GM19239 (cell line): ENCODE measurements around the gene RORC.
"Not testable (repeated sequence)": the region's sequence is repeated elsewhere in the genome, so short reads cannot be mapped to it uniquely, and the experiment has no call there.

ENCODE experiments used
- DNase-seq: peaks from one replicate; pipeline ENCODE4 v3.0.0; 2011; ENCODE audit warnings: low spot score; ENCODE audit not compliant: insufficient read length
- FAIRE-seq: peaks from 2 replicates; lab custom pipeline; 2011; peaks lifted over from hg19 to GRCh38; lab: Jason Lieb, UNC

Gene RORC

DNA sequence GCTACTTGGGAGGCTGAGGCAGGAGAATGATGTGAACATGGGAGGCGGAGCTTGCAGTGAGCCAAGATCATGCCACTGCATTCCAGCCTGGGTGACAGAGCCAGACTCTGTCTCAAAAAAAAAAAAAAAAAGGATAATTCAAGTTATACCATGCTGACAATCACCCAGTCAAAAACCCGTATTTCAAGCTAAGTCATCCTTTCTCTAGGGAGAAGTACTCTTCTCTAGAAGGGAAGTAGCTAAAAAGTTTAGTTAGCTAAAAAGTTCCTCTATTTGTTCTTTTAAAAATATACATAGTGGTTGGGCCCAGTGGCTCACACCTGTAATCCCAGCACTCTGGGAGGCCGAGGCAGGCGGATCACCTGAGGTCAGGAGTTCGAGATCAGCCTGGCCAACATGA is 50.9 kb downstream of the RORC start:
- DNase-seq: not testable (repeated sequence)

DNA sequence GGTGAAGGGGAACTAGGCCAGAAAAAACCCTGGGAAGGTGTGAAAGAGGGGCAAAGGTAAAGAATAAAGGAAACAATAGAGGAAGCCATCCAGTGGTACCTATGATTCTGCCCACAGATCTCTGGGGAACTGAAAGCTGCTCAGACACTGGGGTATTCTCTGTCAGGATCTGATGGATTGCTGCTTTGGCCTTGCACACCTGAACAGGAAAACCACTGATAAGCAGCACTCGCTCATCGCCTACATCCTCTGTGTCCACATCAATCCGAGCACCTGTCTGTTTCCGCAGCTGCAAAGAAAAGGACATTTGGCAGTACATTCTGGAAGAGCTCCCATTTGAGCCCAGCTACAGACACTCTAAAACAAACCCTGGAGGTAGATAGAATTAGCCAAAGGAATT is 51.8 kb downstream of the RORC start:
- DNase-seq (no peak), FAIRE-seq (no peak)

More for the DNA sequence above, 50.9 kb downstream of the RORC start:
- not testable (repeated sequence) for FAIRE-seq

DNA sequence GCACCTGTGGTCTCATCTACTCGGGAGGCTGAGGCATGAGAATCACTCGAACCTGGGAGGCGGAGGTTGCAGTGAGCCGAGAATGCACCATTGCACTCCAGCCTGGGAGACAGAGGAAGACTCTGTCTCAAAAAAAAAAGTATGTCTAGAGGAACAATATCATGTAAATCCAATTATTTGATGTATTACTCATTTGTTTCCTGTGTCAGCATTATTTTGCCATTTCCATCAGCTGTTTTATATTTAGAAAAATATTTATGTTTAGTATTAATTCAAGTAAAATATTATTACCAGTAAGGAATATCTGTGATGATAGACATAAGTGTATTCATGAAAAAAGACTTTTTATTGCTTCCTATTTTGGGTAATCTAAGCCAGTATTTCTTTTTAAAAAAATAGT is 54.3 kb downstream of the RORC start:
- FAIRE-seq (no peak), DNase-seq (no peak)

DNA sequence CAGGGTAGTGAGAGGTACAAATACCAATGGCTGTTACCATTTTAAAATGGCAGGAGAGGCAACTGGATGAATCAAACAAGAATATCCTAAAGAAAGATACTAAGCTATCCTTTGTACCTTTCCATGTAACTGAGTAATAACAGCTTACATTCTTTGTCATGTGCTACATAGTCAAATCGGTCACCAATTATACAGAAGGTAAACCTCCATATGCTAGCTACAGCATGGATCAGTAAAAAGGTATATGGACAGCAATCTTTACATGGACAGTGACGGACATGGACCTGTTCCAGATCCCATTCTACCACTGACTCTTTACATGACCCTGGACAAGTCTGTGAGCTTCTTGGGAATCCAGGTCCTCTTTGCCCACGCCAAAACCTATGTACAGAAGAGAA is 54.9 kb downstream of the RORC start:
- no peak for DNase-seq
- no peak for FAIRE-seq

DNA sequence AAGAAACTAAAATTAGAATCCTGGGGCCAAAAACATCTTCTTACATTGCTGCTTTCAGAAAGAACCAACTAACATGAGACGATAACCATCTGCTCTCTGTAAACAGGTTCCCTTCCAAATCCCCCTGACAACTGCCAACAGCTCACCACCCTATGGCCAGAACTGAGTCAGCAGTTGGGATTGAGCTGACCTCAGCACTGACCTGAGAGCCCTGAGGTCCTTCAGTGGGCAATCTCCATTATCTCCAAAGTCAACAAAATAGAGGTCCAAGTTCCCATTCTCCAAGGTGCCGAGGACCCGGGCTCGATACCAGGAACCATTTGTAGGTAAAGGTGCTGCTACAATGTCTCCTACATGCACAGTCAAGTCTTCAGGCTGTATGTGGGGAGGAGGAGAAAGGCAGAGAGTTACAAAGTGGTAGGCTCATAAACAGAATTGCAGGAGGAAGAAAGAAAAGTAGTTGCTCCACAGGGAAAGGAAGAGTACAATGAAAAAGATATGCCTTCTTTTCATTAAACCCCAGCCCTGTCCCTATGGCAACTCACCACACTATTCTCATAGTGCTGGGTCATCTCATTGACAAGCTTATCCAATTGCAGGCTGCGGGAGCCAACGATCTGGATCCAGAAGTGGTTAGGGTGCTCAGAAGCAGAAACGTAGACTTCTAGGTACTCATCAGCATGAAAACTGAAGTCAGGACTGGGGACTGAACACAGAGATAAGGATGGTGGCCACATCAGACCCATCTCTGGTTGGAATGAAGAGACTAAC is 55.5 kb downstream of the RORC start:
- FAIRE-seq: no peak
- no peak for DNase-seq

DNA sequence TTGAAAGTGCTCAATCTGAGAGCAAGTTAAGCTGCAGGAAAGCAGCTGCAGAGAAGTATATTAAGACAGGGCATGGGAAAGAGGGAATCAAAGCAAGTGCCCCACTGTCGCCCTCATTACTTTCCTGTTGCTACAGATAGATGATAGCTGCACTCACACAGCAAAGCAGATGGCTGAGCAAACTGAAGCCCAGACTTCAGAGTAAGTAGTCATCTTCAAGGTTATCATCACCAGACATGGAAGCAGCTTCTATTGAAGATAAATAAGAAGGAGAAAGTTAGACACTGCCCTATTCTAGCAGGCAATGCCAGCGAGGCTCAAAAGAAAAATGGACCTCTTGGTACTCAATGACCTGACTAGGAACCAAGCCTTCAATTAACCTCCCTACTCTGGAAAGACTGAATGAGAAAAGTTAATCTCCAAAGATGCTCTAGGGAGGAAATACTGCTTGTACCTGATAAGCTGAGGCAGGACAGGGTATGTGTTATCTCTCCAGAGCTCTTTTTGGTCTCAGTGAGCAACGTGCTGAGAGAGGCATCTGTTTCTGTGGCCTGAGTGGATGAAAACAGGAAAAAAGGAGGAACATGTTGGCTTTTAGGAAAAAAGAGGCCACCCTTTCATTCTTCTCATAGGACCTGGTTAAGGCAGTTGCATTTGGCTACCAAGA is 57.2 kb downstream of the RORC start:
- DNase-seq: no peak
- no peak for FAIRE-seq

DNA sequence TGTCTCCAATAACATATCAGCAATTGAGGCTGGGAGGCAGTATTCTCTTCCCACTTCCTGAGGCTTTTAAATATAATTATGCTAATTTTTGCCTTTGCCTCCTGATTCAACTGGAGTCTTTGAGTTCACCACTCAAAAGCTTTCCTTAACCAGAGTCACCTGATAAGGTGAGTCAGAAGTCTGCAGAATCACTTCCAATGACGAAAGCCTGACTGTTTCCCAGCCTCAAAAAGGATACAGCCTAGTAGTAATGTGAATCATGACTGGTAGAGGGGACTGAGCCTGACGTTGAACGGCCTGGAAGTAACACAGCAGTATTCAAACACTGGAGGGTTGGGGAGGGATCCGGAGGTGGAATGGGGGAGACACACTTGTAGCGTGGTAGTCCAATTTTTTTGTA is 57.9 kb downstream of the RORC start:
- FAIRE-seq (no peak), DNase-seq (no peak)

DNA sequence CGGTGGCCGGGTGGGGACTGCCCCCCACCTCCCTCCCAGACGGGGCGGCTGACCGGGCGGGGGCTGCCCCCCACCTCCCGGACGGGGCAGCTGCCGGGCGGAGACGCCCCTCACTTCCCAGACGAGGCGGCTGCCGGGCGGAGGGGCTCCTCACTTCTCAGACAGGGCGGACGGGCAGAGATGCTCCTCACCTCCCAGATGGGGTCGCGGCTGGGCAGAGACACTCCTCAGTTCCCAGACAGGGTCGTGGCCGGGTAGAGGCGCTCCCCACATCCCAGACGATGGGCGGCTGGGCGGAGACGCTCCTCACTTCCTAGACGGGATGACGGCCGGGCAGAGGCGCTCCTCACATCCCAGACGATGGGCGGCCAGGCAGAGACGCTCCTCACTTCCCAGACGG is 62.3 kb downstream of the RORC start:
- not testable (repeated sequence) for DNase-seq, FAIRE-seq

DNA sequence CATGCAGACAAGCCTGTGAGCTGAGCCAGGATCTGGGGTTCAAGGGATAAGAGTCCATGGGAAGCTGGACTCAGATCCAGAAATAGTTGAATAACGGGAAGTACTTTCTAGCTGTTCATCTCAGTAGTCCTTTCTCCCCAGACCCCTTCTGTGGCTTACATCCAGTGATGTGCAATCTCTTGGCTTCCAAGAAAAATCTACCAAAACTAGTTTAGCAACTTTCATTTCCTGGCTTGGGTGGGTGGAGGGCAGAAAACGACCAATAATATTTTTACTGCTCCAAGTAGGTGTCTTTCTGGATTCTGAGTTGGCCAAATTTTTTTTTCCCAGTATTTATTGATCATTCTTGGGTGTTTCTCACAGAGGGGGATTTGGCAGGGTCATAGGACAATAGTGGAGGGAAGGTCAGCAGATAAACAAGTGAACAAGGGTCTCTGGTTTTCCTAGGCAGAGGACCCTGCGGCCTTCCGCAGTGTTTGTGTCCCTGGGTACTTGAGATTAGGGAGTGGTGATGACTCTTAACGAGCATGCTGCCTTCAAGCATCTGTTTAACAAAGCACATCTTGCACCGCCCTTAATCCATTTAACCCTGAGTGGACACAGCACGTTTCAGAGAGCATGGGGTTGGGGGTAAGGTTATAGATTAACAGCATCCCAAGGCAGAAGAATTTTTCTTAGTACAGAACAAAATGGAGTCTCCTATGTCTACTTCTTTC is 63.1 kb downstream of the RORC start:
- not testable (repeated sequence) for DNase-seq, FAIRE-seq

DNA sequence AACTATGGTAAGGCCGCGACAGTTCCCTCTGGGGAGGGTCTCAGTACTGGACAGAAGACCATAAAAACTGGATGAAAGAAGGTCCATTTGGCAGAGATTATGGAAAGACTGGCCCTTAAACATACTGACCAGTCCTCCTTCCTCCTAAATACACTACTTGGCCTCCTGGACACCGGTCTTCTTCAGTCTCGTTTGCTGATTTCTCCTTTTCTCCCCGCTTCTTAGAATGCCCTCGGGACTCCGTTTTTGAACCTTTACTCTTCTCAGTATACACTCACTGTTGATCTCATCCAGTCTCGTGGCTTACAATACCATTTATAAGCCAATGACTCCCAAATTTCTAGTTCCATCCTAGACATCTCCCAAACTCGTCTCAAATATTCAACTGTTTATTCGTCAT is 67.6 kb downstream of the RORC start:
- DNase-seq (no peak), FAIRE-seq (peak; percentile 76)

DNA sequence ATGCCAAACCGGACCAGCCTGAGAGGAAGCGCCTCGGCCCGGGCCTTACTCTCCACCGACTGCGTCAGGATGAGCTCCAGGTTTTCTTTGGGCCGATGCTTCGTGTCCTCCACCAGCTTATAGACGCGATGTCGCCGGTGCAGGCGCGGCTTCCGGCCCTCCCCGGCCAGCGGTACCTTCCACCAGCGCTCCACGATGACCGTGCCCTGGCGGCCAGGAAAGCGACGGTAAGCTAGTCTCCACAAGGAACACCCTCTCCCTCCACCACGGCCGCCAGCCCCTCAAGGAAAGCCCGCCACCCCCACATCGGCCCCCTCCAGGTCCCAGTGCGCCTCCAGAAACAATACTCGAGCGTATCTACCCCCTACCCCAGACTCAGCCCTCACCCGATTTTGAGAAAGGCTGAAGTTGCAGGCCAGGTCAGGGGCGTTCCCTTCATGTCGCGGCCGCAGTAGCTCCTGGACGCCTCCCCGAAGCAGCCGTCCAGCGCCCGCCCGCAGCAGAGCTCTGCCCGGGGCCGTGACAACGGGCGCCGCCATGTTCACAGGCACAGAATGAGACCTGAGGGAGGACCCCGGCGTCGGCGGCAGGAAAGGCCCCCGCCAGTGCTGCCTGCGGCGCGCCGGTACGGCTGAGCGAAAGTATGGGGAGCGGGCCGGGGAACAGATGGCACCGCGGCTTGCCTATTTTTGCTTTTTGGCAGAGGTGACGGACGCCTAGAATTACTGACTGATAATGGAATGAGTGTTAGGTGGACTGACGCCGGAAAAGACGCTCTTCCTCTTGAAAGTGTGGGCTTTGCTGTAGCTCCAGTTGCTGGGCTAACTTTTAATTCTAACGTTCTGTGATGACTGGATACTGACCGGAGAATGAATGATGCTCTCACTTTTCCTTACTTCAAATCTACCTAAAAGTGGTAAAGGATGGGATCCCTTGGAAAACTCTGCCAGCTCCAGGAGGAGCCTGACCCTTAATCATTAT is 68.4 kb downstream of the RORC start, which contains the start of gene MRPL9:
Gene MRPL9, minus strand, starts transcription at position 556 of the 981 bp plus-strand sequence. Its CDS starts 17 bp downstream, at position 539.
- FAIRE-seq (peak; percentile 91), DNase-seq (peak; percentile 94)

DNA sequence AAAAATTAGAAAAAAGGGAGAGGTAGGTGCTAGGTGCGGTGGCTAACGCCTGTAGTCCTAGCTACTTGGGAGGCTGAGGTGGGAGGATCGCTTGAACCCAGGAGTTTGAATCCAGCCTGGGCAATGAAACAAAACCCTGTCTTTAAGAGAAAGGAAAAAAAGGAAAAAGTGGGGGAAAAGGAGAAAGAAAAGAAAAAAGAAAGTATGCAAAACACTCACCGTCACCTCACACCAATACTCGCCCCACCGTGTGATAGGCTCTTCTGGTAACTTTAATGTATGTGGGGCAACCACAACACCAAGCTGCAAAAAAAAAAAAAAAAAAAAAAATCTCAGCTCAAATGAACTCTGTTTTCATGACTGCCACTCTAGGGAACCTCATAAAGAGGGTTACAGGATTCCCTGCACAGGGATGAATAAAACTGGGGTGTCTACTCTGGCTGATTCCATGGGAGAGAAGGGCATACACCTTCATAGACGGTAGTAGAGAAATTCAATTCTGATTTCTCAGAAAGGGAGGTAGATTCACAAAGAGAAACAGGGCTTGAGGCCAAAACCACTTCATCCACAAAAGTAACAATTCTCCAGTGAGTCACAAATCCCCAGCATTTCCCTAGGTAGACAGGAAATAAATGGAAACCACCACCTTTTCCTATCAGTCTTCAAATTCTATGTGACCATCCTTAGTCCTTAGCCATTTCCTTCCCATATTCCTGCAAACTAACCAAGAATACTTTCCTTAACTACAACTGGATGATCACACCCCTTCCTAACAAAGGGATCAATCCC is 70.8 kb downstream of the RORC start:
- DNase-seq (no peak), FAIRE-seq (no peak)

DNA sequence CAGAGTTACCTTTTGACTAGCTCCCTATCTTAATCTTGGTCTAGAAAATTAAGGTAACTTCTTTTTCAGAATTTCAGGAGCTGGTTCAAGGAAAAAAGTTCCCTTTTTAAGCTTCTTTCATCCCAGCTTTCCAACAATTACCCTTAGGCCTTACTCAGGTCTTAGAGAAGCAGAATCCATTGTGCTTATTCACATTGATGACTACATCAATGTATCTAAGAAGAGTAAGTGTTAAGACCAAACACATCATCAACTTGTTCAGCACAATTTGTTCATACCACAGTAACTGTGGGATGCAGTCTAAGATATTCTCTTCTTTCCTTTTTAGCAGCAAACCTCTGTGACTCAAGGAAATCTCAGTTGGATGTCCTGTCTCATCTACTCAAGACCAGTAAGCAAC is 72.4 kb downstream of the RORC start:
- DNase-seq: no peak
- FAIRE-seq: no peak

DNA sequence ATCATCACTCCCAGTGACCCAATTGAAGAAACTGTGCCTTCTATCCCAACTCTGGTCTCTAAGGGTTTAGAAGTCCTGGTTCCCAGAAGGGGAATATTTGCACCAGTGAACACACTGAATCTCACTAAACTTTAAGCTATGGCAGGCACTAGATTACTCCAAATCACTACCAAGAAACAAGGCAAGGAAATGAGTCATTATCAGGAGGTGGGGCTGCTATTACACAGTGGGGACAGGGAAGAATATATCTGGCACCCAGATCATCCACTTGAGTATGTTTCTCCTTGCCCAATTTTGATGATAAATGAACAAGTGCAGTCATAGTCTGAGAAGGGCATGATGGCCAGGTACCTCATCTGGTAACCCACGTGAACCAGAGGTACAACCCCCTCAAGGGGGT is 75.3 kb downstream of the RORC start:
- FAIRE-seq: no peak
- no peak for DNase-seq
